Measurements from ENCODE around the gene DBX2. TPM values are rescaled to one million over a fixed set of nuclear protein-coding genes. Genes with fewer than 3 reads are reported as not detected.

The DBX2 gene
- total and polyA plus RNA-seq, 2 of the 4 experiments (the other 2 are of a cell fraction), result not detected

DNA sequence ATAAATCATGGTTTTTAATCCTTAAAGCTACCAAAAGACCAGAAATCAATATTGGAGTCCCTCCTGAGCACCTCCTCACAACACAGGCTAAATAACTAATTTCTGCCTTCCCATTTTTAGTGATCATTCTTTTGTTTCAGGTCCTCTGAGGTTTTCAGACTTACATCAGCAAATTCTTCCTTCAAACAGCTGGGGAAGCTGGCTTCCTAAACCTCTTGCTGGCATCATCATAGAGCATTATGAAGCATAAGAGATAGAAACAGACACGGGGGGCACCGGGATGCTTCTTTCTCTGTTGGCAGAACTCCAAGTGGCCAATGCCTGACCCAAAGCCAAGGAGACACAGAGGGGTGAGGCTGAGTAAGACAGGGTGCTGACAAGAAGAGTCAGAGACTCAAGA is 47.9 kb upstream of the DBX2 start:
- DNase-seq (no peak), ATAC-seq (ENCODE audit: low read depth) (no peak)
- Histone ChIP-seq H4K20me1 (ENCODE audit: insufficient read depth, low read length) (no peaks in the 10 kb centered on the region), H3K4ac (ENCODE audit: low read depth, low read length) (no peak overlapping the region), H2AFZ (replicated peaks; ENCODE audit: low read length, poor library complexity) (no peak overlapping the region), H3K23ac (ENCODE audit: low read depth, low read length) (no peak overlapping the region), H4K91ac (ENCODE audit: insufficient read depth, low read depth, low read length) (no peak overlapping the region), H3K4me1 (ENCODE audit: control insufficient read depth, insufficient read depth, low read length) (no peaks in the 10 kb centered on the region), H3K36me3 (ENCODE audit: control insufficient read depth, insufficient read depth, low read length) (no peaks in the 10 kb centered on the region), H3K27me3 (ENCODE audit: control insufficient read depth, insufficient read depth, low read length) (no peaks in the 10 kb centered on the region), H3K4me3 (ENCODE audit: insufficient read depth, low read depth, low read length) (no peak overlapping the region), H3K27ac (ENCODE audit: insufficient read depth, low read length) (no peak overlapping the region), H3K9me3 (ENCODE audit: control insufficient read depth, insufficient read depth, low read length) (no peaks in the 10 kb centered on the region), H3K9me1 (ENCODE audit: insufficient read depth, low read length) (no peaks in the 10 kb centered on the region), H3K9ac (ENCODE audit: low read depth, low read length) (no peak overlapping the region), H2BK120ac (ENCODE audit: low read depth, low read length) (no peak overlapping the region), H3K14ac (replicated peaks; ENCODE audit: low read depth, low read length) (no peak overlapping the region), H2BK20ac (ENCODE audit: low read depth, low read length) (no peak overlapping the region), H2AK5ac (ENCODE audit: low read depth, low read length) (no peak overlapping the region), H4K8ac (ENCODE audit: low read depth in 2 of 2, low read length in 2 of 2) (no peak overlapping the region), H3K4me2 (ENCODE audit: low read depth, low read length) (no peak overlapping the region), H2AK9ac (replicated peaks; ENCODE audit: low read depth, low read length, poor library complexity) (no peak overlapping the region), H3K18ac (ENCODE audit: low read depth, low read length) (no peak overlapping the region), H3K56ac (ENCODE audit: extremely low read depth, insufficient read depth, low read length) (no peak overlapping the region), H2BK15ac (ENCODE audit: low read depth, low read length) (no peak overlapping the region), H2BK5ac (ENCODE audit: low read depth, low read length, poor library complexity, severe bottlenecking) (no peak overlapping the region), H3K79me1 (ENCODE audit: low read depth in 1 of 2, low read length in 2 of 2) (no peaks in the 10 kb centered on the region), H4K5ac (ENCODE audit: low read depth, low read length) (no peak overlapping the region)
- TF ChIP-seq, protein P1, sequence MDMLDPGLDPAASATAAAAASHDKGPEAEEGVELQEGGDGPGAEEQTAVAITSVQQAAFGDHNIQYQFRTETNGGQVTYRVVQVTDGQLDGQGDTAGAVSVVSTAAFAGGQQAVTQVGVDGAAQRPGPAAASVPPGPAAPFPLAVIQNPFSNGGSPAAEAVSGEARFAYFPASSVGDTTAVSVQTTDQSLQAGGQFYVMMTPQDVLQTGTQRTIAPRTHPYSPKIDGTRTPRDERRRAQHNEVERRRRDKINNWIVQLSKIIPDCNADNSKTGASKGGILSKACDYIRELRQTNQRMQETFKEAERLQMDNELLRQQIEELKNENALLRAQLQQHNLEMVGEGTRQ (IDR thresholded peaks at IDR 0.05; ENCODE audit: low read depth, low read length), result no peak
- TF ChIP-seq CHD1 (IDR thresholded peaks at IDR 0.05; ENCODE audit: low read depth, low read length) (no peak), RAD21 (IDR thresholded peaks at IDR 0.05; ENCODE audit: low read length) (no peak), RFX5 (IDR thresholded peaks at IDR 0.05; ENCODE audit: low read depth, low read length) (no peak), CEBPB (IDR thresholded peaks at IDR 0.05; ENCODE audit: low read depth, low read length) (no peak), BHLHE40 (IDR thresholded peaks at IDR 0.05; ENCODE audit: low read depth, low read length) (no peak), NFE2L2 (IDR thresholded peaks at IDR 0.05; ENCODE audit: low read depth, low read length) (no peak), SMC3 (IDR thresholded peaks at IDR 0.05; ENCODE audit: low read depth, low read length) (no peak), MAFK (IDR thresholded peaks at IDR 0.05; ENCODE audit: low read depth, low read length) (no peak), RCOR1 (IDR thresholded peaks at IDR 0.05; ENCODE audit: insufficient replicate concordance, low read length) (no peak), POLR2A (IDR thresholded peaks at IDR 0.05; ENCODE audit: low read depth, low read length) (no peak), FOS (IDR thresholded peaks at IDR 0.05; ENCODE audit: low read depth, low read length) (no peak), MAZ (IDR thresholded peaks at IDR 0.05; ENCODE audit: borderline replicate concordance, low read depth, low read length) (no peak), MXI1 (IDR thresholded peaks at IDR 0.05; ENCODE audit: borderline replicate concordance, low read depth, low read length) (no peak)
- TF ChIP-seq, protein P2, sequence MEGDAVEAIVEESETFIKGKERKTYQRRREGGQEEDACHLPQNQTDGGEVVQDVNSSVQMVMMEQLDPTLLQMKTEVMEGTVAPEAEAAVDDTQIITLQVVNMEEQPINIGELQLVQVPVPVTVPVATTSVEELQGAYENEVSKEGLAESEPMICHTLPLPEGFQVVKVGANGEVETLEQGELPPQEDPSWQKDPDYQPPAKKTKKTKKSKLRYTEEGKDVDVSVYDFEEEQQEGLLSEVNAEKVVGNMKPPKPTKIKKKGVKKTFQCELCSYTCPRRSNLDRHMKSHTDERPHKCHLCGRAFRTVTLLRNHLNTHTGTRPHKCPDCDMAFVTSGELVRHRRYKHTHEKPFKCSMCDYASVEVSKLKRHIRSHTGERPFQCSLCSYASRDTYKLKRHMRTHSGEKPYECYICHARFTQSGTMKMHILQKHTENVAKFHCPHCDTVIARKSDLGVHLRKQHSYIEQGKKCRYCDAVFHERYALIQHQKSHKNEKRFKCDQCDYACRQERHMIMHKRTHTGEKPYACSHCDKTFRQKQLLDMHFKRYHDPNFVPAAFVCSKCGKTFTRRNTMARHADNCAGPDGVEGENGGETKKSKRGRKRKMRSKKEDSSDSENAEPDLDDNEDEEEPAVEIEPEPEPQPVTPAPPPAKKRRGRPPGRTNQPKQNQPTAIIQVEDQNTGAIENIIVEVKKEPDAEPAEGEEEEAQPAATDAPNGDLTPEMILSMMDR (conservative IDR thresholded peaks at IDR 0.05; ENCODE audit: low read depth, low read length), result no peak
- TF ChIP-seq, protein P3, sequence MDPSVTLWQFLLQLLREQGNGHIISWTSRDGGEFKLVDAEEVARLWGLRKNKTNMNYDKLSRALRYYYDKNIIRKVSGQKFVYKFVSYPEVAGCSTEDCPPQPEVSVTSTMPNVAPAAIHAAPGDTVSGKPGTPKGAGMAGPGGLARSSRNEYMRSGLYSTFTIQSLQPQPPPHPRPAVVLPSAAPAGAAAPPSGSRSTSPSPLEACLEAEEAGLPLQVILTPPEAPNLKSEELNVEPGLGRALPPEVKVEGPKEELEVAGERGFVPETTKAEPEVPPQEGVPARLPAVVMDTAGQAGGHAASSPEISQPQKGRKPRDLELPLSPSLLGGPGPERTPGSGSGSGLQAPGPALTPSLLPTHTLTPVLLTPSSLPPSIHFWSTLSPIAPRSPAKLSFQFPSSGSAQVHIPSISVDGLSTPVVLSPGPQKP (IDR thresholded peaks at IDR 0.05; ENCODE audit: borderline replicate concordance, low read depth, low read length), result no peak
- intact Hi-C loops (cut with micrococcal nuclease) (no loop called here), in situ Hi-C loops (cut with MboI; ENCODE audit: low sequenced_read_pairs) (no loop called here), dilution Hi-C loops (cut with HindIII; ENCODE audit: low sequenced_read_pairs, unreplicated experiment) (no loop called here)
- no CpG with 5 or more reads among the region's 2 CpGs for WGBS, 2 experiments (ENCODE audit: extremely low coverage in 2 of 2, insufficient read length in 1 of 2)
- ChIA-PET POLR2A (ENCODE audit: unreplicated experiment) (no interaction called here), CTCF (interaction anchor here (0.6 kb wide), 1 partner anchor 552 kb away, joined by 7 read pairs; no protein-coding TSS in a partner anchor)
- no TSS peak for BruUV-seq (replicated peaks)

All from IMR-90 (cell line).